K562 (cell line): Measurements from ENCODE around the gene SLC34A3. TPM values are rescaled to one million over a fixed set of nuclear protein-coding genes. Genes with fewer than 3 reads are reported as not detected.
A peak's percentile ranks its signal among the peaks of the same experiment; 100 is the strongest.

Source experiments
- ARID1B ChIP-seq: fragments of 450-650 bp; IDR thresholded peaks from 2 replicates; pipeline ENCODE4 v1.6.1; 2016; ENCODE audit warnings: antibody characterized with exemption, mild to moderate bottlenecking, inconsistent platforms
- ARID2 ChIP-seq: fragments of 450-650 bp; IDR thresholded peaks from 2 replicates; pipeline ENCODE4 v1.6.1; 2017; ENCODE audit warnings: antibody characterized with exemption, mild to moderate bottlenecking
- ARID3B ChIP-seq: fragments of 250-450 bp; sonication (Bioruptor Pico); IDR thresholded peaks from 2 replicates; pipeline ENCODE4 v1.4.0; 2020; ENCODE audit warnings: borderline replicate concordance
- BRF1 ChIP-seq: IDR thresholded peaks from 3 replicates; pipeline ENCODE4 v1.6.1; 2011; ENCODE audit warnings: borderline replicate concordance, mild to moderate bottlenecking; ENCODE audit not compliant: insufficient read length; ENCODE audit errors: extremely low read depth
- CLOCK ChIP-seq: fragments of 250-450 bp; sonication (Bioruptor Pico); IDR thresholded peaks from 2 replicates; pipeline ENCODE4 v1.4.0; 2020; ENCODE audit warnings: mild to moderate bottlenecking, moderate library complexity, borderline replicate concordance
- E2F6 ChIP-seq, 2 experiments: IDR thresholded peaks; 2 replicates each; pipeline ENCODE4 v1.6.1; 2011; ENCODE audit warnings: borderline replicate concordance in 1 of 2, control low read depth in 1 of 2, low read depth in 1 of 2, low read length in 1 of 2, mild to moderate bottlenecking in 1 of 2, mixed read lengths in 1 of 2, moderate library complexity in 1 of 2; ENCODE audit not compliant: insufficient read depth in 1 of 2, insufficient read length in 1 of 2, poor library complexity in 1 of 2, severe bottlenecking in 1 of 2; ENCODE audit errors: extremely low read depth in 1 of 2
- NFIC ChIP-seq: fragments of 450-650 bp; IDR thresholded peaks from 2 replicates; pipeline ENCODE4 v1.6.1; 2017; ENCODE audit warnings: mild to moderate bottlenecking, inconsistent platforms
- PTRF ChIP-seq: fragments of 450-650 bp; IDR thresholded peaks from 2 replicates; pipeline ENCODE4 v1.6.1; 2016; ENCODE audit warnings: mild to moderate bottlenecking, missing genetic modification characterization, missing compliant biosample characterization
- RBBP5 ChIP-seq: fragments of 200-600 bp; sonication (generic); IDR thresholded peaks from 2 replicates; pipeline ENCODE4 v1.6.1; 2012; ENCODE audit warnings: borderline replicate concordance, mild to moderate bottlenecking, low read length, control low read depth, inconsistent platforms; ENCODE audit not compliant: insufficient read depth, poor library complexity, severe bottlenecking
- ZBTB5 ChIP-seq: fragments of 450-650 bp; IDR thresholded peaks from 2 replicates; pipeline ENCODE4 v1.6.1; 2017; ENCODE audit warnings: antibody characterized with exemption
- ZMIZ1 ChIP-seq, 2 experiments: fragments of 150-350 bp in 1 of 2; IDR thresholded peaks; 2 replicates each; pipeline ENCODE4 v1.6.1; 2012 to 2016; ENCODE audit warnings: low read depth in 2 of 2, low read length in 2 of 2, mild to moderate bottlenecking in 1 of 2, moderate library complexity in 1 of 2
- ZNF197 ChIP-seq: fragments of 200-800 bp; sonication (Bioruptor generic); IDR thresholded peaks from 2 replicates; pipeline ENCODE4 v1.6.1; 2016; ENCODE audit warnings: low read depth, missing genetic modification characterization, missing compliant biosample characterization
- ZNF274 ChIP-seq: IDR thresholded peaks from 2 replicates; pipeline ENCODE4 v1.6.1; 2011; ENCODE audit warnings: low read depth, mild to moderate bottlenecking, low read length, moderate library complexity, borderline replicate concordance
- polyA plus RNA-seq, 8 experiments: library from polyadenylated mRNA; depleted of rRNA in 4 of 8; stranded (reverse) in 5 of 8; unstranded in 3 of 8; fragments of >200 nt; fragmentation: Nextera tagmentation in 2 of 8; fragmentation: Illumina TruSeq in 1 of 8; extraction: Ambion mirVana in 2 of 8; extraction: Trizol in 1 of 8; gene quantifications; 2 replicates each; pipeline versions ENCODE4 v1.2.1 to v1.2.3, GENCODE V29; 2011 to 2014; ENCODE audit warnings: inconsistent platforms in 1 of 8, missing spikeins in 1 of 8
- total RNA-seq, 7 experiments: library from RNA; depleted of rRNA in 6 of 7; stranded (reverse); fragments of >200 nt in 6 of 7; fragmentation: Illumina TruSeq in 2 of 7; extraction: Trizol in 2 of 7; gene quantifications; 2 replicates each; pipeline versions ENCODE4 v1.2.1 to v1.2.3, GENCODE V29; 2011 to 2021; ENCODE audit warnings: low replicate concordance in 1 of 7

SLC34A3 gene
- total and polyA plus RNA-seq, 9 of the 15 experiments (the other 6 are each of a cell fraction or from before 2014, with no cell fraction given): not detected

- TF ChIP-seq ZMIZ1 (IDR thresholded peaks at IDR 0.05; ENCODE audit: low read depth in 2 of 2, low read length in 2 of 2) (peak in 1 of 2 experiments; percentile 39; a peak in 1 of 4 replicates), ZNF274 (no peak), ARID1B (peak; percentile 36; the same call in 1 of the 2 replicates), RBBP5 (peak; percentile 12), ZNF197 (CRISPR knock-in tag) (no peak), ARID3B (CRISPR knock-in tag) (no peak), NFIC (peak; percentile 42; the same call in 1 of the 2 replicates), BRF1 (no peak), E2F6 (IDR thresholded peaks at IDR 0.05; ENCODE audit: borderline replicate concordance in 1 of 2, extremely low read depth in 1 of 2, insufficient read depth in 1 of 2, insufficient read length in 1 of 2, low read depth in 1 of 2, low read length in 1 of 2, poor library complexity in 1 of 2, severe bottlenecking in 1 of 2) (peak in 1 of 2 experiments; percentile 82), CLOCK (CRISPR knock-in tag) (no peak), ZBTB5 (no peak), PTRF (no peak), ARID2 (no peak)
Measured at GRCh38 chr9:137254624-137255447, 24.1 kb downstream of the SLC34A3 start, which contains the start of gene NELFB (continued).
